ENCODE measurements around the gene ZNF679.
"Not testable (repeated sequence)": the region's sequence is repeated elsewhere in the genome, so short reads cannot be mapped to it uniquely, and the experiment has no call there.

The ZNF679 gene

DNA sequence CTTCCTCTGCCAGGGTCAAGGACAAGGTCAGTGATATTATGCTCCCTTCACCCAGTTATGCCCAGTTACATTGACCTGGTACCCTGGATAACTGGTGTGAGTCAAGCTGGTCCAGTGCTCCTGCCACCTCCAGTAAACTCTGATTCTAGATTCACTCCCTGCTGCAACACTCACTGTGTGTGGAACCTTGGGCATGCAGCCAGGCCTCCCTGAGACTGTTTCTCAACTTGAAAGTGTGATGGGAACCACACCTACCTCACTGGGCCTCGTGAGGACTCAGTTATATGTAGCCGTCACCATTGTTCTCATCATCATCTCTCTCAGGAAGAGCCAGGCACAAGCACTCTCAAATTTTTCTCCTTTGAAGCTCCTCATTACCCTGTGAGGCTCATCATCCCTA is 84.6 kb downstream of the ZNF679 start:
- DNase-seq = no peak

GRCh38 chr7:64313740-64314491 is 85.6 kb downstream of the ZNF679 start, which contains the start of gene ZNF736:
Gene ZNF736, plus strand, starts transcription at chr7:64313961. Its CDS starts 190 bp downstream, at chr7:64314151.
- peak; percentile 92 for DNase-seq

GRCh38 chr7:64314566-64314965 is 86.3 kb downstream of the ZNF679 start:
- DNase-seq = no peak

DNA sequence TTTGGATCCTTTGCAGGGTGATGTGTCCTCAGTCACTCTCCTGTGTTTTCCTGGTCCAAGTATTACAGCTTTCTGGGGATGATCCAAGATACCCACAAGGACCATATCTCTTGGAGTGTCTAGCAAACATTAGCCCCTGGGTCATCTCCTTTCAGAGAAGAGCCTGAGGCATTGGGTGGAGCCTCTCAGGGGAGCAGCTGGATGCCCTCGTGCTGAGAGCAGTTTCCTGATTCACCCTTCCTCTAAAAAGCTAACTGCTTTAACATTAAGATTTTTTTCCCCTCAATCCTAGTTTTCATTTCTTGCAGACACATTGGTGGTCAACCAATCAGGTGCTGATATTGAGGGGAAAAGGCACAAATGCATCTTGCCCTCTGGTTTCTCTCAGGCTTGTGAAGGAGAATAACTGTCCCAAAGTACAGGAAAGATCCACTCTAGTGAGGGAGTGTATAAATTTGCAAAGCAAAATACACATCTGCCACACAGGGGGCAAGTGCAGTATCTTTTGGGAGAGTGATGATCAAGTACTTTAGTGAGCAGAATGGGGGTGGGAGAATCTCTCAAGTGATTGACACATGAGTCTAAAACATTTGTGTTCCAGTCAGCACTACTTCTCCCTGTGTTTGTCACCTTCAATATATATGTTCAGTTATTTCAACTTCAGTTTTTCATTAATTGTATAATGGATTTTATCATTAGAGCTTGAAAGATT is 87.9 kb downstream of the ZNF679 start:
- DNase-seq = not testable (repeated sequence)

Data from CD4-positive, alpha-beta T cell treated with Interleukin-12 subunit alpha and Interleukin-12 subunit beta, for 1 hour (primary cell).